HG02970 (cell line): ENCODE data around the gene FBXW8.
"Not testable (repeated sequence)": the region's sequence is repeated elsewhere in the genome, so short reads cannot be mapped to it uniquely, and the experiment has no call there.

Experiments
- ATAC-seq: cut with Tn5 transposase; IDR thresholded peaks from one replicate; pipeline ENCODE4 v1.9.1; 2021; ENCODE audit warnings: mild to moderate bottlenecking, moderate library complexity, moderate number of reproducible peaks; ENCODE audit not compliant: unreplicated experiment, low FRiP score

Gene FBXW8

DNA sequence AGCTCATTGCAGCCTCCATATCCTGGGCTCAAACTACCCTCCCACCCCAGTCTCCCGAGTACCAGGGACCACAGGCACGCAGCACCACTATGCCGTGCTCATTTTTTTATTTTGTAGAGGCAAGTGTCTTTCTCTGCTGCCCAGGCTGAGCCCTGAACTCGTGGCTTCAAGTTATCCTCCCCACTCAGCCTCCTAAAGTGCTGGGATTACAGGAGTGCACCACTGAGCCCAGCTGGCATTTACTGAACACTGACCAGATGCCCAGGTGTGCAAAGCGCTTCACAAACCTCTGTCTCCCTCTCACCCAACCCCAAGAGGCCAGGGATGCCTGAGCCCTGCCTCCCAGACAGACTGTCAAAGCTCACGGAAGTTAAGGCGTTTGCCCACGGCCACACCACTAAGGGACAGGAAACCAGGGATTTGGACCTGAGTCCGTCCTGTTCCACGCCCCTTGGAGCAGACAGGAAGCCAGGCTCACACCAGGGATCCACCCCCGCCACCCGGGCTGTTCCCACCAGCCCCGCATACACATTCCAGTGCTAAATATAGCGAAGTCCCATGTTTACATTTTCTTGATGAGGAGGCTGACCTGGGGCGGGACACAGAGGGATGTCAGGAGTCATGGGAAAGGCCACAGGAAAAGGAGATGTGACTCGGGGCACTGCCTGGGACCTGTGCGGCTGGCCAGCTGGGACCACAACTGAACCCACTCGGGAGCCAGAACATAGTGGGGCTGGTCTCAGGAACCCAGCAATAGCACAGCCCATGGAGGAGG lies 137.2 kb downstream of the FBXW8 start:
- ATAC-seq: no peak

DNA sequence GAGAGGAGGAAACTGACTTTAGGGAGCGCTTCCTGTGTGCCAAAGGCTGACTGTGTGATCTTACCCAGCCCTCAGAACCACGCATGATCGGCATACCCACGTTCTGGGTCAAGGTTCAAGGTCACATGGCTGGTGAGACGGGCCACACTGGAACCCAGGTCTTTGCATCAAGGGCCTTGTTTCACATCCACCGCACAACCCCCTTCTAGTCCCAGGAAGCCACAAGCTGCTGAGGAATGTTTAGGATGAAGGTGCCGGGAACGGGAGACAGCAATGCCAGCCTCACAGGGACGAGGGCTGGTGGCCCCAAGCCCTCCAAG lies 137.8 kb downstream of the FBXW8 start:
- no peak for ATAC-seq

DNA sequence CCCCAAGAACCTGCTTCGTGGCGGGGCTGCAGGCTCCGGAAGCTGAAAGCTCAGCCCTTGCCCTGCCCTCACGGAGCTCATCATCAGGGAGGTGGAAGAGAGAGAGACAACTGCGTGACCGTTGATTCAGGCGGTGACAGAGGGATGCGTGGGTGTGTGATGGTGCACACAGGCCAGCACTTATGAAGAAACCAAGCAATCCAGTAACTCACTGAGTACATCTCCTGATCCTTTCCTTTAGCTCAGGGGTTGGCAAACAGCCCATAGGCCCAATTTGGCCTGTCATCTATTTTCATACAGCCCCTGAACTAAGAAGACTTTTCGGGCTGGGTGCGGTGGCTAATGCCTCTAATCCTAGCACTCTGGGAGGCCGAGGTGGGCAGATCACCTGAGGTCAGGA lies 138.5 kb downstream of the FBXW8 start:
- ATAC-seq: no peak

DNA sequence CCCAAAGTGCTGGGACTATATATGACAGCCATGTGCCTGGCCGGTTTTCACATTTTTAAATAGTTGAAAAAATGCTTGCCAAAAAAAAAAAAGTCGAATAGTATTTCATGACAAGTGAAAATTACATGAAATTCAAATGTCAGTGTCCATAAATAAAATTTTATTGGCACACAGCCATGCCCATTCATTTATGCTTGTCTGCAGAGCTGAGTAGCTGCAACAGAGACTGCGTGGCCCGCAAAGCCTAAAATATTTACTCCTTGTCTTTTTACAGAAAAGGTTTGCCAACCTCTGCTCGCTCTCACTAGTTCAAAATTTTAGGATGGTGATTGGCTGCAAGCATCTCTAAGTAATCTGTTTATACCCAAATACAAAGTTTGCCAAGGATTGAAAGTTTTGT lies 139.3 kb downstream of the FBXW8 start:
- no peak for ATAC-seq

DNA sequence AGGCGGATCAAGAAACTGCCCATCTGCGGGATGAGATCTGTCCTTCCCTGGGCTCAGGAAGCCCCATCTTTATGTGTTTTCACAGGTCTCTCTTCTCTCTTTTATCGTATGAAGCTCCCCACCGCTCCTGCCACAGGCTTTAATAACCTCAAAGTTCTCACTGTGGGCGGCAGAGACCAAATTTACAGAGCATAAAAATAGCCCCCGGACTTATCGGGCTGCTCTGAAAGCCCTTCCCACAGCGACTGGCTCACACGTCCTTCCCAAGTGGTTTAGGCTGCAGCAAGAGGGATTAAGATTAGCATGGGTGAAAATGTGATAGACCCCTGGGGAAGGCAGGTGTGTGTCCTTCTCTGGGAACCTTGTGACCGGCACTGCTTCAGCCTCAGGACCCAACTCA lies 140.6 kb downstream of the FBXW8 start:
- no peak for ATAC-seq

DNA sequence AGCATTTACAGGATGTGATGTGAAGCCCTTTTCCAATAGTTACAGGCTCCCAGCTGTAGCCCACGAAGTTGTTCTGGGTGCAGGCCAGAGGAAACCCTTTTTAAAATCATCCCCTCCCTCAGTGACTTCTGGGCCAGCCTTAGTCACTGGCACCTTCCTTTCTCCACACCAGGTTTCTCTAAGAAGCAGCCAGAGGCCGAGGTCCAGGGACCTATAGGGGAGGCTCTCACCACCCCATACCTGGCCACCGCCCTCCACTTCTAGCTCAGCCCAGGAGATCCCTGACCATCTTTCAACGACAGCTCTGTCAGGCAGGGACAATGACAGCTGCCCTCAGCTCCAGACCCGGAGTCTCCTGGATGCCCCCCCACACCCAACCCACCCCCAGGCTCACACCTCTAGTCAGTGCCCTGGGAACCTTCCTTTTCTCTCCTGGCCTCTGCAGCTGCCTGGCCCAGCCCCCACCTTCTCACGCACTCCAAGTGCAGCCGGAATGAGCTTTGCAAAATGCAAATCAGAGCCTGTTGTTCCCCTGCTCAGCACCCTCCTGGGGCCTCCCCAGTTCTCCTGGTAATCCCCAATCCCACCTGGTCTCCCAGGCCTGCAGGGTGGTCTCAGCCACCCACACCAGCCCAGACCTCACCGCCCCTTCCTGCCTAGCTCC lies 141.8 kb downstream of the FBXW8 start:
- ATAC-seq: no peak

DNA sequence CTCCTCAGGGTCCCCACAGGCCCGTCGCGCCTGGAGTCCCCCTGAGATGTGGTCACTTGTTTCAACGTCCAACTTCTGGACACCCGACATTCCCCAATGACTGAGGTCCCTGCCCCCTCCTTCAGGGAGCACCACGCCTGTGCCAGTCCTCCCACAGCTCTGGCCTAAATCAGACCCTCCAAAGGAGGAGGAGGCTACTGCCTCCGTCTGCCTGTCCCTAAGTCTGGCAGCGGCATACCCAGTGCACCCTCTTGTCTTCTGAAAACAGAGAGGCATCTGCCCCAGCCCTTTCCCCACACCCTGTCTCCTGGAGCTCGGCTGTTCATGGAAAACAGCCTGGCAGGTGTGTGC lies 142.3 kb downstream of the FBXW8 start:
- no peak for ATAC-seq

DNA sequence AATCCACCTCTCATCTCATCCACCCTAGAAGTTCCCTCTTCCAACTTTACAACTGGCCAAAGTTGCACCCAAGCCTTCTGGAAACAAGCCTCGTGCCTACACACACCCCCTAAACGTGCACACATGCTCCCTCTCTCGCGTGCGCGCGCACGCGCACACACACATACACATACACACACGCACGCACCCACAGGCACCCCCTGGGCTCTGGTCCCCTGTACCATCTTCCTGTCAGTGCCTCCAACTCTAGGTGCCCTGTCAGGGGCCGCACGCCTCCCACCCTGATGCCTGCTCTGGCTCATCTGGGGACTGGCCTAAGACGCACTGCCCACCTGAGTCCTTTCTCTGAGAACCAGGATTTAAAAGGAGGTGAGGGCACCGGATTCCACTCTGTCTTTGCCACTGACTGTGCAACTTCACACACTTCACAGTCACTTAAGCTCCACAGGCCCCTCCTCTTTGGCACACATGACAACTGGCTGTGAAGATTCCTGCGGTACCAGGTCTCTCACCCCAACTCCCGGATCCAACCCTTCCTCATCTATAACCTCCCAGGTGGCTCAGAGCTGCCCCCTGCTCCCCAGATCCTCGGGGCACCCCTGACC lies 142.9 kb downstream of the FBXW8 start:
- ATAC-seq: no peak

DNA sequence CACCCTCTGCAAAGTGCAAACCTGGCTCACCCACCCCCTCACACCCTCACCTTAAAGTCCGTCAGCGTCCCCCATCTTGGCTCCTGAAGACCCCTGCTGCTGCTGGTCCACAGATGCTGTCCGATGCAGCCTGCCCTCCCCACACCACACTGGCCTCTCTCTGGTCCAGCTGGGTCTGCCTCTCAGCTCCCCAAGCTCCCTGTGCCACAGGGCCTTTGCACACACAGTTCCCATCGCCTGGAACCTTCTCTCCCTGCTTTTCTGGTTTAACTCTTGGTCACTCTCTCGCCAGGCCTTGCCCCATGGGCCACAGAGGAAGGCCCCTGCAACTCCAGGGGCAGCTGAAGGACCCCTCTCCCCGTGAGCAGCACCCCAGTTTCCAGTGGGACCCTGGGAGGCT lies 143.5 kb downstream of the FBXW8 start:
- ATAC-seq: no peak

DNA sequence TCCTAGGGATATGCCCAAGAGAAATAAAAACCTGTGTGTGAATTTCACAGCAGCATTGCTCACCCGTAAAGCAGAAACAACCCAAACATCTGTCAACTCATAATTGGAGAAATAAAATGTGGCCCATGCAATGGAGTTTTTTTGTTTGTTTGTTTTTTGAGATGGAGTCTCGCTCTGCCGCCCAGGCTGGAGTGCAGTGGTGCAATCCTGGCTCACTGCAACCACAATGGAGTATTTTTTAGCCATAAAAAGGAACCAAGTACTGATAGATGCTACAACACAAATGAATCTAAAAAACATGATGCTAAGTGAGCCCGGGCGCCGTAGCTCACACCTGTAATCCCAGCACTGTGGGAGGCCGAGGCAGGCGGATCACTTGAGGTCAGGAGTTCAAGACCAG lies 146.9 kb downstream of the FBXW8 start:
- ATAC-seq: not testable (repeated sequence)

DNA sequence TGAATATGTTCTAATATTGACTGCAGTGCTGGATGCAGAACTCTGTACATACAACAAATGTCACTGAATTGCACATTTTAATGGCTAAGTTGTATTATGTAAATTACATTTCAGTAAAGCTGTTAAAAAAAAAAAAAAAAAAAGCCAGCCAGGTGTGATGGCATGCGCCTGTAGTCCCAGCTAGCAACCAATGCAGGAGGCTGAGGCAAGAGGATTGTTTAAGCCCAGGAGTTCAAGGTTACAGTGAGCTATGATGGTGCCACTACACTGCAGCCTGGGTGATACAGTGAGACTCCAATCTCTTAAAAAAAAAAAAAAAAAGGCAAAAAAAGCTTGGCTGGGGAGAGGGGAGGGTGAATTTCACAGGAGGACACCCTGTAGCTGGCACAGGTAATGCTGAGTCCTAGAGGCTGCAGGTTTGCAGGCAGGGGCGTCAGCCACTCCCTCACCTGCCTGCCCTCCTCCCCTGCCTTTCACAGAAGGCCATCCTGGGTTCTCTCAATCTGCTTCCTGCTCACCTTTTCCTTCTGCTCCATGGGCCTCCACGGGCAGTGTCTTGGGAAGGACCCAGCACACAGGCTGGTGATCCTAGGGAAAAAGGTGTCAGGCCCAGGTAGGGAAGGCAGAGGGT lies 147.8 kb downstream of the FBXW8 start:
- no peak for ATAC-seq

DNA sequence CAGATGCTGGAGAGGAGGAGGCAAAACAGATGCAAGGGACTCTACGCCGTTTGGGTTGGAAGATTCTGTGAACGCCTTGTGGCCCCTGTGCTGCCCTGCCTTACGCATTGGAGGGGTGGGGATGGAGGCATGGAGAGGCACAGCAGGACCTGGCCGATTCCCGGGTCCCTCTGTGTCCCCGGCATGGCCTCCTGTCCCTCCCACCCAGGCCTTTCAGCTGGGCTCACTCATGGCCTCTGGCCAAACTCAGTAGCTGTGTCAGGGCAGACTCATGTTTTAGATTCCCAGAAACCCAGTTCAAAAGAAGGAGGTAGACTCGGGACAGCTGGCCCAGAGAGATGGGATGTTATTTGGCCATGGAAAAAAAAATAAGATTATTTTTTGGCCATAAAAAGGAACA lies 148.4 kb downstream of the FBXW8 start:
- ATAC-seq: no peak

DNA sequence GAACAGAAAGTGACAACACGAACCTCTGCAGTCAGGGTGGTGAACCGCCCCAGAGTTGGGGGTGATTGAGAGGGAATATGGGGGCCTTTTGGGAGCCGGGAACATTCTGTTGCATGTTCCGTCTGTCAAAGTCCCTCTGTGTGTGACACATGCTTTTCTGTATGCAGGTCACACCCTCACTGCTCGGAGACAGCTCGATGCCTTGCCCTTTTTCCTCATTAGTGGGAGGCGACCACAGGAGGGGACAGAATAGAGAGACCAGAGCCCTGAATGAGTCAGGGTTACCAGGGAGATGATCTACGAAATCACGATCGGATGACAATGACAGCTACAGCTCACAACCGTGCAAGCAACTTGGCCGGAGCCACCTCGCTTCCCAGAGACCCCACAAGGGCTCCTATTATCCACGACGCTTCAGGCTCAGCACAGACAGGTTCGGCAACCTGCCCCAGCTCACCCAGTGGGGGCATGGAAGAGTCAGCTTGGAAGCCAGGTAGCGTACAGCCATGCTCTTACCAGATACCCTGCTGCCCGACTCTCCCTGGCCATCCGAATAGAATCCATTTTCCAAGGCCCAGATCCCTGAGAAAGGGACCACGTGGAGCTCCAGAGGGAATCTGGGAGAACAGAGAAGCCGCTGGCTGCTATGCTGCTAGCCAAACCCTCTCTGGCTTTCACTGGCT lies 149.6 kb downstream of the FBXW8 start:
- ATAC-seq: no peak

DNA sequence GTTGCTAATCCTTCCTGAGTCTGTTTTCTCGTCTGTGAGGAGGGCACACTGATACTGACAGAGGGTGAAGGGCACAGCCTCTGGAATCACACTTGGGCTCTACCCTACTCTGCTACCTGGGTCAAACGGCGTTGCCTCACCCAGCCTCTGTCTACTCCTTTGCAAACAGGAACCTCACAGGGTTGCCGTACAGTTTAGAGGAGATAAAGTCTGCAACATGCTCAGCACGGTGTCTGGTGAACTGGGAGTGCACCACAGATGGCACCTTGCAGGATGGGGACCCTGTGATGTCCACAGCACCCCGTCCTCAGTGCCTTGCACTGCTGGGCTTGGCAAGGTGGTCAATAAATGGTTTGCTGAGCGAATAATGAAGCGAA lies 150.2 kb downstream of the FBXW8 start:
- no peak for ATAC-seq

DNA sequence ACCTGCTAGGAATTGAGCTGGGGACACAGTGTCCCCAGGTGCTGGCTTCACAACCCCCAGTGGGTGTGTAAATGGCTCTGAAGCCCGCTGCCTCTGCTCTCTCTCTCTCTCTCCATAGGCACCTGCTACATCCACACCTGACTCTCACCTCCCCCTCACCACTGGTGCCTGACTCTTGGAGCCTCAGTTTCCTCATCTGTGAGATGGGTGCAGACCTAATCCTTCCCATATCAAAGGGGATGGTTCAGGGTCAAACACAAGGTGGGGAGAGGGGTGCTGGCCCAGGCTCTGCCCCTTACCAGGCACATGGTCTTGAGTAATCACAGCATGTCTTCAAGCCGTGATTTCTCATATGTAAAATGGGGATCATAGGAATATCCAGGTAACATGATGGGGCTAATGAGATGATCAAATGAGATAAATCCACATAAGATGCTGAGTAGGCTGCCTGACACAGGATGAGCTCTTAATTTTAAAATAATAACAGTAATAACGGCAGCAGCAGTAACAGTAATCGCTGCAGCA lies 150.9 kb downstream of the FBXW8 start:
- ATAC-seq: no peak

DNA sequence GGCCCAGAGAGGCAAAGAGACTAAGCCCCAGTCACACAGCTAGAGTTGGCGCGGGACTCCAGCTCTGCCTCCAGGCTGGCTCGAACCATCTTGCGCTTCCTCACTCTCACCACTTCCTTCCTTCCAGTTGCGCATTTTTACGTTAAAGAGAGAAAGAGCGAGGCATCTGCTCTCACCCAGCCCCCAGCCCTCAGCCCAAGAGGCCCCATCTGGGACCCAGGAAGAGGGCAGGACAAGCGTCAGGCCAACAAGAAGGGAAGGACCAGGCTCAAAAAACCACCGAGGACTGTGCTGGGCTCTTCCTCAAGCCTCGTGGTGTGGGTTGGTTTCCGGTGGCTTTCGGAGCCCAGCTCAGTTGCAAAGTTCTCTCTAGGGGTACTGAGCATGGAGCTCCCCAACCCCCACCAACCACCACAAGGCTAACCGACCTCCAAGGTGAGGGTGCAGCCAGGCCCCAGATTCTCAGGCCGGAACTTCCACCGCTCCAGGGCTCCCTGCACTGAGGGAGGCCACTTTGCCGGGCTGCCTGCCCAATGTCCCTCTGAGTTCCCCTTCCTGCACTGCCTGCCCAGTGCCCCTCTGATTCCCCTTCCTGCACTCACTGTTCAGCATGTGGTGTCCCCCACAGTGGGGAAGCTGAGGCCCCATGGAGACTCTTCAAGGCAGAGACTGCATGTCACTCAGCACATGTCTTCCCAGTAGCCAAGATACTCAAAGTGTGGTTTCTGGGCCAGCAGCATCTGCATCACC lies 152.6 kb downstream of the FBXW8 start:
- ATAC-seq: no peak

DNA sequence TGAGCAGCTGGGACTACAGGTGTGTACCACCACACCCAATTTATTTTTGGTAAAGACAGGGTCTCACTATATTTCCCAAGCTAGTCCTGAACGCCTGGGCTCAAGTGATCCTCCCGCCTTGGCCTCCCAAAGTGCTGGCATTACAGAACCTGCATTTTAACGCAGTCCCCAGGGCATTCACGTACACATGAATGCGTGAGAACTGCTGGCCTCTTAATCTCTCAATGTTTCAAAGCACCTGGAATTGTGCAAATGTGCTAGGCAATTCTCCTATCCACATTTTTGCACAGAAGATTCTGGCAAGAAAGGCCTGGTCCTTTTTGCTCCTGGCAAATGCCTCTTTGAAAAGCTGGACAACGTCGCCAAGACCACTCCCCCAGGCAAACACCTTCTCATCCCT lies 153.3 kb downstream of the FBXW8 start:
- ATAC-seq: no peak

DNA sequence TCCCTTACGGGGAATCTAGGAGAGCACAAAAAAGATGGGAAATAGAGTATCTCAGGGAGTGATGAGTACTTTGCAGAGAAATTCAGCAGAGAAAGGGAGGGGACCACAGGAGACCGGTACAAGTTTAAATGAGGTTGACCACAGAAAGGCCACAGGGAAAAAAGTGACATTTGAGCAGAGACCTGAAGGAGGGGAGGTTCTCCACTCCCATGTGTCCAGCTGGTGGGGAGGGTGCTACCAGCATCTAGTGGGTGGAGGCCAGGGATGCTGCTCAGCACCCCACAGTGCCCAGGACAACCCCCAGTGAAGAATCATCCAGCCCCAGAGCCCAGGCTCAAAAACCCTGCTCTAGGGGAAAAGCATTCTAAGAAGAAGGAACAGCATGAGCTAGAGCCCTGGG lies 153.8 kb downstream of the FBXW8 start:
- no peak for ATAC-seq

DNA sequence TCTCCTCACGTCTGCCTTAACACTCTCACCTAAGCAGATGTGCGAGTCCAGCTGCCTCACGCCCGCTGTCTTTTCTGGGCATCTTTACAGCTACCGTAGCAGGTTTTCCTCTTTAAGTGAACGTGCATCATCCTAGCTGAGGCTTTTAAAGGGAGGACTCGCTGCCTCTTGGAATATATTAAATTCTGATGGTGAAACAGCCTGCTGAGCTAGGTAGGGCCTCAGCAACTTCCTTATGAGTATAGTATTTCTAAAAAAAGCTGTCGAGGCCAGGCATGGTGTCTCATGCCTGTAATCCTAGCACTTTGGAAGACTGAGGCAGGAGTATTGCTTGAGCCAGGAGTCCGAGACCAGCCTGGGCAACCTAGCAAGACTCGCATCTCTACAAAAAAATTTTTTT lies 156.3 kb downstream of the FBXW8 start:
- ATAC-seq: no peak

DNA sequence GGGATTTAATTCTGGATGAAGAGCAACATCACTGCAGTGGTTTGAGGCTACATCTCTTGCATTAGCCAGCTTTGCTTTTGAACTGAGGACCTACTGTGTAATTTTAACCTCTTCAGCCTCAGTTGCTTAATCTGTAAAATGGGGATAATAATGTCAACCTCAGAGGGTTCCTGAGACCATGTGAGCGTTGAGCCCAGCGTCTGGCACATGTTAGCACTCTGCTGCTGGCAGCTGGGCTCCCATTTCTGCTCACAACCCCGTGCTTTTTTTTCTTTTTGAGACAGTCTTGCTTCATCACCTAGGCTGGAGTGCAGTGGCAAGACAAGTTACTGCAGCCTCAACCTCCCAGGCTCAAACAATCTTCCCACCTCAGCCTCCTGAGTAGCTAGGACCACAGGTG lies 156.9 kb downstream of the FBXW8 start:
- ATAC-seq: no peak
